NCI-H345 treated with DMSO at 0.1 percent for 48 hours (cell line): ENCODE results near the gene DOCK9.

Experiments used
- DNase-seq: peaks from one replicate; lab custom pipeline; 2025; ENCODE audit not compliant: unreplicated experiment; lab: John Stamatoyannopoulos, UW

The DOCK9 gene

GRCh38 chr13:98950705-98951104 lies 27.2 kb downstream of the DOCK9 start:
- no peak for DNase-seq

- no peak for DNase-seq
Observed at GRCh38 chr13:98947925-98948324, 29.9 kb downstream of the DOCK9 start.

- DNase-seq = no peak
Observed at GRCh38 chr13:98945863-98946605, 31.8 kb downstream of the DOCK9 start.

GRCh38 chr13:98944336-98944735 lies 33.5 kb downstream of the DOCK9 start:
- DNase-seq = no peak

GRCh38 chr13:98942997-98943396 lies 34.9 kb downstream of the DOCK9 start:
- no peak for DNase-seq

- no peak for DNase-seq
Observed at GRCh38 chr13:98942485-98942884, 35.4 kb downstream of the DOCK9 start.

- DNase-seq = no peak
Observed at GRCh38 chr13:98941536-98941935, 36.3 kb downstream of the DOCK9 start.

- DNase-seq = no peak
Observed at GRCh38 chr13:98941126-98941525, 36.7 kb downstream of the DOCK9 start.

GRCh38 chr13:98940325-98941001 lies 37.4 kb downstream of the DOCK9 start:
- no peak for DNase-seq

GRCh38 chr13:98939660-98940191 lies 38.1 kb downstream of the DOCK9 start:
- DNase-seq = no peak

GRCh38 chr13:98938801-98939200 lies 39.1 kb downstream of the DOCK9 start:
- no peak for DNase-seq

GRCh38 chr13:98937911-98938381 lies 39.9 kb downstream of the DOCK9 start:
- DNase-seq = no peak

- no peak for DNase-seq
Observed at GRCh38 chr13:98934243-98934642, 43.6 kb downstream of the DOCK9 start.

- no peak for DNase-seq
Observed at GRCh38 chr13:98930151-98930591, 47.7 kb downstream of the DOCK9 start.

- DNase-seq = no peak
Observed at GRCh38 chr13:98927951-98928927, 49.6 kb downstream of the DOCK9 start.

GRCh38 chr13:98925949-98926348 lies 51.9 kb downstream of the DOCK9 start:
- DNase-seq = no peak

GRCh38 chr13:98923641-98924397 lies 54.0 kb downstream of the DOCK9 start:
- DNase-seq = no peak

GRCh38 chr13:98922306-98922705 lies 55.6 kb downstream of the DOCK9 start:
- no peak for DNase-seq

GRCh38 chr13:98921786-98922185 lies 56.1 kb downstream of the DOCK9 start:
- no peak for DNase-seq

- DNase-seq = no peak
Observed at GRCh38 chr13:98921015-98921580, 56.8 kb downstream of the DOCK9 start.
